HepG2 (cell line): Measurements from ENCODE around the gene UGT1A3. TPM values are rescaled to one million over a fixed set of nuclear protein-coding genes. Genes with fewer than 3 reads are reported as not detected.
A peak's percentile ranks its signal among the peaks of the same experiment; 100 is the strongest.

Experiments
- AFF4 ChIP-seq: sonication (generic); formaldehyde crosslinking; IDR thresholded peaks from 2 replicates; pipeline ENCODE4 v1.4.0; 2020; ENCODE audit warnings: missing genetic modification reagents
- BATF2 ChIP-seq: sonication (generic); formaldehyde crosslinking; IDR thresholded peaks from 2 replicates; pipeline ENCODE4 v1.8.0; 2022; ENCODE audit warnings: mild to moderate bottlenecking, missing genetic modification reagents, moderate library complexity
- DRAP1 ChIP-seq: IDR thresholded peaks from 2 replicates; pipeline ENCODE4 v1.6.1; 2016; ENCODE audit warnings: missing genetic modification reagents, missing compliant biosample characterization
- EZH2 ChIP-seq: conservative IDR thresholded peaks from 2 replicates; pipeline ENCODE4 v1.6.1; 2012; ENCODE audit warnings: mild to moderate bottlenecking, low read depth, low read length, moderate library complexity
- FOXA1 ChIP-seq, 2 experiments: fragments of 450-650 bp in 1 of 2; sonication (generic) in 1 of 2; formaldehyde crosslinking in 1 of 2; IDR thresholded peaks; 2 replicates each; pipeline versions ENCODE4 v1.4.0 to v1.6.1; 2016 to 2020; ENCODE audit warnings: missing genetic modification reagents in 1 of 2
- FOXK2 ChIP-seq: fragments of 450-650 bp; IDR thresholded peaks from 2 replicates; pipeline ENCODE4 v1.6.1; 2016
- HDAC1 ChIP-seq: sonication (generic); formaldehyde crosslinking; IDR thresholded peaks from 2 replicates; pipeline ENCODE4 v1.5.1; 2020; ENCODE audit warnings: mild to moderate bottlenecking, missing genetic modification reagents
- KLF9 ChIP-seq: IDR thresholded peaks from 2 replicates; pipeline ENCODE4 v1.6.1; 2016; ENCODE audit warnings: low read depth
- LBX2 ChIP-seq: sonication (generic); formaldehyde crosslinking; IDR thresholded peaks from 2 replicates; pipeline ENCODE4 v1.5.0; 2020; ENCODE audit warnings: missing genetic modification reagents, mild to moderate bottlenecking, borderline replicate concordance
- NCOR1 ChIP-seq: fragments of 200-600 bp; sonication (generic); IDR thresholded peaks from 2 replicates; pipeline ENCODE4 v1.7.0; 2017; ENCODE audit warnings: antibody characterized with exemption, low read length, borderline replicate concordance
- PAWR ChIP-seq: sonication (generic); formaldehyde crosslinking; IDR thresholded peaks from 2 replicates; pipeline ENCODE4 v1.4.0; 2020; ENCODE audit warnings: missing genetic modification reagents, mild to moderate bottlenecking, borderline replicate concordance
- PHF8 ChIP-seq: sonication (generic); formaldehyde crosslinking; IDR thresholded peaks from 2 replicates; pipeline ENCODE4 v1.5.0; 2020; ENCODE audit warnings: missing genetic modification reagents
- PLSCR1 ChIP-seq: sonication (generic); formaldehyde crosslinking; IDR thresholded peaks from 2 replicates; pipeline ENCODE4 v1.5.0; 2020; ENCODE audit warnings: missing genetic modification reagents, mild to moderate bottlenecking, borderline replicate concordance
- REPIN1 ChIP-seq: sonication (generic); formaldehyde crosslinking; IDR thresholded peaks from 2 replicates; pipeline ENCODE4 v1.8.0; 2022; ENCODE audit warnings: missing genetic modification reagents, low read depth, mild to moderate bottlenecking, borderline replicate concordance
- THAP8 ChIP-seq: sonication (generic); formaldehyde crosslinking; IDR thresholded peaks from 2 replicates; pipeline ENCODE4 v1.5.1; 2020; ENCODE audit warnings: missing genetic modification reagents, mild to moderate bottlenecking, borderline replicate concordance
- YEATS2 ChIP-seq: sonication (generic); formaldehyde crosslinking; IDR thresholded peaks from 2 replicates; pipeline ENCODE4 v1.4.0; 2020; ENCODE audit warnings: missing genetic modification reagents, borderline replicate concordance
- ZBTB7B ChIP-seq: sonication (generic); formaldehyde crosslinking; IDR thresholded peaks from 2 replicates; pipeline ENCODE4 v1.4.0; 2020; ENCODE audit warnings: missing genetic modification reagents
- ZNF362 ChIP-seq: sonication (generic); formaldehyde crosslinking; IDR thresholded peaks from 2 replicates; pipeline ENCODE4 v1.4.0; 2020; ENCODE audit warnings: missing genetic modification reagents, mild to moderate bottlenecking, borderline replicate concordance
- ZNF614 ChIP-seq: IDR thresholded peaks from 2 replicates; pipeline ENCODE4 v1.6.1; 2018; ENCODE audit warnings: missing biosample characterization, missing genetic modification reagents, inconsistent platforms, borderline replicate concordance
- ZNF740 ChIP-seq: sonication (generic); formaldehyde crosslinking; IDR thresholded peaks from 2 replicates; pipeline ENCODE4 v1.4.0; 2020; ENCODE audit warnings: missing genetic modification reagents
- ZSCAN22 ChIP-seq: sonication (generic); formaldehyde crosslinking; IDR thresholded peaks from 2 replicates; pipeline ENCODE4 v1.4.0; 2020; ENCODE audit warnings: mild to moderate bottlenecking, missing genetic modification reagents
- polyA plus RNA-seq, 8 experiments: library from polyadenylated mRNA; depleted of rRNA in 3 of 8; stranded (reverse) in 7 of 8; unstranded in 1 of 8; fragments of >200 nt; fragmentation: Illumina TruSeq in 4 of 8; extraction: Trizol in 4 of 8; gene quantifications; 2 replicates each; pipeline versions ENCODE4 v1.2.1 to v1.2.3, GENCODE V29; 2011 to 2016; ENCODE audit warnings: low read depth in 4 of 8, missing spikeins in 1 of 8, mixed read lengths in 1 of 8; ENCODE audit not compliant: insufficient read depth in 1 of 8
- total RNA-seq, 5 experiments: library from RNA; depleted of rRNA; stranded (reverse); fragments of >200 nt; fragmentation: Illumina TruSeq; extraction: Trizol; gene quantifications; 2 replicates each; pipeline ENCODE4 v1.2.3, GENCODE V29; 2016; ENCODE audit warnings: low read depth in 1 of 5

UGT1A3 gene
- total and polyA plus RNA-seq, 2 of the 13 experiments (the other 11 are each of a cell fraction or from before 2014, with no cell fraction given): not detected

- no peak for TF ChIP-seq BATF2 (CRISPR knock-in tag)
- no peak for TF ChIP-seq PLSCR1 (CRISPR knock-in tag)
- no peak for TF ChIP-seq FOXK2
- no peak for TF ChIP-seq YEATS2
- TF ChIP-seq ZSCAN22 (CRISPR knock-in tag): no peak
- no peak for TF ChIP-seq FOXA1 (IDR thresholded peaks at IDR 0.05)
- TF ChIP-seq FOXA1 (CRISPR knock-in tag; IDR thresholded peaks at IDR 0.05): no peak
- TF ChIP-seq ZNF614 (CRISPR knock-in tag): no peak
- no peak; the same call in 1 of the 2 replicates for TF ChIP-seq NCOR1
- TF ChIP-seq HDAC1: no peak
- no peak for TF ChIP-seq DRAP1
- TF ChIP-seq PHF8 (CRISPR knock-in tag): no peak
- no peak for TF ChIP-seq ZNF362
- 0 out of 2 replicates have a peak, but pooled peaks have one; percentile 20 for TF ChIP-seq ZNF740 (CRISPR knock-in tag)
- no peak for TF ChIP-seq ZBTB7B
- no peak for TF ChIP-seq REPIN1 (CRISPR knock-in tag)
- no peak for TF ChIP-seq EZH2
- TF ChIP-seq LBX2 (CRISPR knock-in tag): no peak
- no peak for TF ChIP-seq PAWR (CRISPR knock-in tag)
- no peak for TF ChIP-seq AFF4 (CRISPR knock-in tag)
- no peak for TF ChIP-seq KLF9
- TF ChIP-seq THAP8 (CRISPR knock-in tag): no peak
Observed at GRCh38 chr2:233817995-233818638, 89.3 kb downstream of the UGT1A3 start (continued).
